Testis (tissue), 2 donors: ENCODE results near the gene SCP2.

Experiments used
- POLR2A ChIP-seq: fragments of 450-650 bp; IDR thresholded peaks from one replicate; pipeline ENCODE4 v1.6.1; 2017; ENCODE audit warnings: antibody characterized with exemption, mild to moderate bottlenecking, moderate library complexity
- TF ChIP-seq, protein P1 (sequence below), 3 experiments: fragments of 450-650 bp in 2 of 3; fragments of 200-600 bp in 1 of 3; sonication (generic) in 1 of 3; IDR thresholded peaks; one replicate each; pipeline ENCODE4 v1.5.1; 2016 to 2019; ENCODE audit warnings: antibody characterized with exemption in 3 of 3, mild to moderate bottlenecking in 2 of 3, moderate library complexity in 1 of 3

DNA sequence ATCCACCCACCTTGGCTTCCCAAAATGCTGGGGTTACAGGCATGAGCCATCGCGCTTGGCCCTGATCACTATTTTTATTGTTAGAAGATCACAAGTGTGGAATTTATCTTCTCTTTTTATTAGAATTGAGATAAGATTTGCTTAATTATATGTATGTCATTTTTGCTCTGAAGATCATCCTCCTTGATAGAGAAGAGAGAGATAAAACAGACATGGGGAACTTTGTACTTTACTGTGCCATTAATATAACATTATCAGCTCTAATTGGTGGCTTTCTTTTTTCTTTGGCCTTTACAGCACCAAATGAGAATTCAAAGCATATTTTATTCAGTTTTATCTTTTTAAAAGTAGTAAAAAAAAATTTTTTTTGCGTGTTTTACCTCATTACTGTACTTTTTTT, 46.8 kb downstream of the SCP2 start:
- TF ChIP-seq, protein P1, sequence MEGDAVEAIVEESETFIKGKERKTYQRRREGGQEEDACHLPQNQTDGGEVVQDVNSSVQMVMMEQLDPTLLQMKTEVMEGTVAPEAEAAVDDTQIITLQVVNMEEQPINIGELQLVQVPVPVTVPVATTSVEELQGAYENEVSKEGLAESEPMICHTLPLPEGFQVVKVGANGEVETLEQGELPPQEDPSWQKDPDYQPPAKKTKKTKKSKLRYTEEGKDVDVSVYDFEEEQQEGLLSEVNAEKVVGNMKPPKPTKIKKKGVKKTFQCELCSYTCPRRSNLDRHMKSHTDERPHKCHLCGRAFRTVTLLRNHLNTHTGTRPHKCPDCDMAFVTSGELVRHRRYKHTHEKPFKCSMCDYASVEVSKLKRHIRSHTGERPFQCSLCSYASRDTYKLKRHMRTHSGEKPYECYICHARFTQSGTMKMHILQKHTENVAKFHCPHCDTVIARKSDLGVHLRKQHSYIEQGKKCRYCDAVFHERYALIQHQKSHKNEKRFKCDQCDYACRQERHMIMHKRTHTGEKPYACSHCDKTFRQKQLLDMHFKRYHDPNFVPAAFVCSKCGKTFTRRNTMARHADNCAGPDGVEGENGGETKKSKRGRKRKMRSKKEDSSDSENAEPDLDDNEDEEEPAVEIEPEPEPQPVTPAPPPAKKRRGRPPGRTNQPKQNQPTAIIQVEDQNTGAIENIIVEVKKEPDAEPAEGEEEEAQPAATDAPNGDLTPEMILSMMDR (IDR thresholded peaks at IDR 0.05) = no peak
- TF ChIP-seq POLR2A = no peak
